GM19395 (cell line): ENCODE measurements around the gene UCP2.

ENCODE experiments used
- ATAC-seq: cut with Tn5 transposase; IDR thresholded peaks from one replicate; pipeline ENCODE4 v1.9.1; 2021; ENCODE audit warnings: mild to moderate bottlenecking, moderate library complexity; ENCODE audit not compliant: unreplicated experiment

UCP2 gene, protein sequence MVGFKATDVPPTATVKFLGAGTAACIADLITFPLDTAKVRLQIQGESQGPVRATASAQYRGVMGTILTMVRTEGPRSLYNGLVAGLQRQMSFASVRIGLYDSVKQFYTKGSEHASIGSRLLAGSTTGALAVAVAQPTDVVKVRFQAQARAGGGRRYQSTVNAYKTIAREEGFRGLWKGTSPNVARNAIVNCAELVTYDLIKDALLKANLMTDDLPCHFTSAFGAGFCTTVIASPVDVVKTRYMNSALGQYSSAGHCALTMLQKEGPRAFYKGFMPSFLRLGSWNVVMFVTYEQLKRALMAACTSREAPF

DNA sequence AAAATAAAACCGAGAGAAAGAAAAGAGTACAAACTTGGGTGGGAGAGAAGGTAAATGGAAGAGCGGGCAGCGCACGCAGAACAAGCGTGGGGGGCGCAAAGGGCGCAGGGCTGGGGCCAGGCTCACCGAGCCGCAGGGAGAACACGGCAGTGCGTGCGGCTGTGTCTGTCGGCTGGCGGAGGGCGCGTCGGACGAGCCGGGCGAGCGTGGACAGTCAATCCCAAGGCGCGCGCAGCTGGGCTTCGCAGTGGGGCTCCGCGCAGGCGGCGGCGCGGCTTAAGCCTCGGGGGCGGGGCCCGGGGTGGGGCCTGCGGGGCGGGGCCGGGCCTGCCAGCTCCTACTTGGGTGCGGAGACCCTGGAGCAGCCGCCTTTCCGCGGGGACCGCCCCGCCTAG is at the start of gene UCP2:
Gene UCP2, minus strand, starts transcription at position 249 of the 395 bp plus-strand sequence. CDS start 4,465 bp downstream, outside the sequence.
- ATAC-seq, result peak; percentile 58

DNA sequence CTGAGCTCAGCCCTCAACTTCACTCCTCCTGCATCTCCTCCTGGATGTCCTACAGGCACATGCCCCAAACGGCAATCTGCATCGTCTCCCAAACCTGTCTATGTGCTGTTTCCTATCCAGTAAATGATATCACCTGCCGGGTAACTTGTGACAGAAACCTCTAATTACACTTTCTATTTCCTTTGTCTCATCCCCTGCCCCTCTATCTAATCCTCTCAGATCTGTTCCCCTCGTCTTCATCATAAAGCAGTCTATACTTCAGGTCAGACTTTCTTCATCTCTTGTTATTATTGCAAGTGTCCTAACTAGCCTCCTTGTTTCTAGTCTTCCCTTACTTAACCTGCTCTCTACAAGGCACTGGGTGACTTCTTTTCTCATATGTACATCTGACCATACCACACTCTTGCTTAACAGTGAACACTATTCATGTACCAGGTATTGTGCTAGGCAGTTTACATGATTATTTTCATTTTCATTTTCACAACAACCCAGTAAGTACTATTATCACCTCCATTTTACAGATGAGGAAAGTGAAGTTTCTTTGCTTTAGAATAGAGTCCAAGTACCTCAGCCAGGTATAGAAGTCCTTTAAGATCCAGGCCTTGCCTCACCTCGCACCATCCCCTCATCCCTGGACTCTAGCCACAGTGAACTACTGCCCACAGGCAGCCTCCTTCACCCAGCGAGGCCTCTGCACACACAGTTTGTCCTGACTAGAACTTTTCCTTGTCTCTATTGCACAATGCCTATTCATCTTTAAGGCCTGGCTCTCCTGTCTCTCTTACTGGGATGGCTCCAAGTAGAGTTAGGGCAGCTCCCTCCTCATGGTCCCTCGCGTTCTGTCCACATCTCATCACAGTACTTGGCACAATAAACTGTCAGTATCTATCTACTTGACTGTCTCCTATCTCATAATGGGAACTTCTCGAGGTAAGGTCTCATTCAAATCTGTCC is 48.4 kb upstream of the UCP2 start:
- ATAC-seq, result no peak

DNA sequence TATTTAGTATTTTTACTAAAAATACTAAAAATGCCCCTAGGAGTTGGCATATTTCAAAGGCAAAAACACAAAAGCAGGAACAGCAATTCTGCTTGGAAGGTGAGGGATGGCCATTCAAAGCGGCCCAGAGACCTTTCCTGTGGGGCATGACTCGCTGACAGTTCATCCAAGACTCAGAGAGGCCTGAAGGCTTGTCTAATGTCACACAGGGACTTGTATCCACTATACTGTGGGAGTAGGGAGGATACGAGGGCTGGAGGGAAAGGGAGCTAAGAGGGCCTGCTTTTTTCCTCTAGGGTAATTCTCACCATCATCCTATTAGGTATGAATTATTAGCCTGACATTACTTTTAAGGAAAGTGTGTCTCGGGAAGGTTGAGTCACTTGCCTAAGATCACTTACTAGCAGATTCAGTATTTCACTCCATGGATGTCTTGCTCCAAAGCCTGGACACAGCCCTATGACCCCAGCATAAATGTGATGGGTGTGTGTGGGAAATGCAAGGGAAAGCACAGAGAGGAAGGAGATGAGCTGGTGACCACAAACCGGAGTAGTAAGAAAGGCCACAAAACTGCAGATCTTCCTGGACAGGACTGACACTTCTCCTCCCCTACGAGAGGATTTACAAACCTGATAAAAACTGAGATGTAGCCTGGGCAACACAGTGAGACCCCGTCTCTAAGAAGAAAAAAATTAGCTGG is 43.0 kb upstream of the UCP2 start:
- no peak for ATAC-seq

DNA sequence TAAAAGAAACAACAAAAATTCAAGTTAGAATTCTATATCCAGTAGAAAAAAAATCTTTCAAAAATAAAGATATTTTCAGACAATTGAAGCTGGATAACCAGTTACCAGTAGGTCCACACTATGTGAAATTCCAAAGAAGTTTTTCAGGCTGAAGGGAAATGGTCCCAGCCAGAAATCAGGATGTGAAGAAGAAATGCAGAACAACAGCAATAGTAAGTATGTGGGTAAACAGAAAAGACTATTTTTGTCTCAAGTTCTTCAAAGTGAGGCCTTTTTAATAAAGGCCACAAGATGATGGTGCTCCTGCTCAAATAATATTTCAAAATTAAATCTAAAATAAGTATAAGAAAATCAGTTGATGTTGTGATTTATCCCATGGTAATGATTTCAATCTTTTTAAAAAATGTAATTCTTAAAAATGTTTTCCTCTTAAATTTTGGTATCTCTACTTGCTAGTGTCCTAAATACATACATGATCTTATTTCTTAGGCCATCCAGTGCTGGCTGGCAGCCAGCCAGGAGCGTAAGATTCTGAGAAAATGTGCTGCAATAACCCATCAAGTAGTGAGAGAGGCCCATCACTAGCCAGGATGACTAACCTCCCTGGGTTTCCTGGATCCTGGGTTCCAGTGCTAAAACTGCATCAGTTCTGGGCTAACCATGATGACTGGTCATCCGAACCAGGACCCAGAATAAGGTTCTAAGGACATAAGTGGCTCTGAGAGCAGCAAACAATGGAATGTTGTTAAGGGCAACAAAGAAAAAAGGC is 41.8 kb upstream of the UCP2 start:
- no peak for ATAC-seq

DNA sequence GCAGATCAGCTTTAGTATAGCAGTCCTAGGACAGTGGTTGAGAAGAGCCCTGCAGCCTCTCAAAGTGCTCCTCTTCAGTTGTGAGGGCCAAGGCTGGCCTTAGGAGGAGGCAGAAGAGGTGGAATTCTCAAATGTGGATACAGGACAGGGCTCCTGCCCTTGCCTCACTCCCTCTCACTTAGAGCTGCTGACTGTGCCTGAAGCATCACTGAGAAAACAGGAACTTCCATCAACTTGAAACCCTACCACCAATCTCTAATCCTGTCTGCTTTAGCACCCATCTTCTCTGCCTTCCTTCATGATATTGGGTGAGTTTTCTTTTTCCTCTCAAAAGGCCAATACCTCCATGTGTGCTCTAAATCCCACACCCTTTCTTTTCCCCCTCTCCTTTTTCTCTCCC is 40.6 kb upstream of the UCP2 start:
- ATAC-seq, result no peak

DNA sequence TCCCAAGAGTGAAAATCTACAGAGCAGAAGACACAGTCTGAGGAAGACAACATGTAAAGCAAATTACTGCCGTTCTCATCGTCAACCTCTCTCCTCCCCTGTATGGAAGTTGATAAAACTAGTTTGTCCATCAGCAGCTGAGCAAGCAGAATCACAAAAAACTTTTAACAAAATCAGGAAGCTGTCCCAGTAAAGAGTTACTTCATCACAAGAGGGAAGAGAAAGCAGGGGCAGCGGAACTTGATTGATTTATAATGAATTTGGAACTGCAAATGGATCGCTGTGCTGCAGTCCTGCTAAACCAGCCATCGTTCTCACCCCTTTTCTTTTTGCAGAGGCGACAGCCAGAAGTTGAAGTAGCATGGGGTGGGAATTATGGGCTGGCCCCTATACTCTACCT is 39.9 kb upstream of the UCP2 start:
- no peak for ATAC-seq

DNA sequence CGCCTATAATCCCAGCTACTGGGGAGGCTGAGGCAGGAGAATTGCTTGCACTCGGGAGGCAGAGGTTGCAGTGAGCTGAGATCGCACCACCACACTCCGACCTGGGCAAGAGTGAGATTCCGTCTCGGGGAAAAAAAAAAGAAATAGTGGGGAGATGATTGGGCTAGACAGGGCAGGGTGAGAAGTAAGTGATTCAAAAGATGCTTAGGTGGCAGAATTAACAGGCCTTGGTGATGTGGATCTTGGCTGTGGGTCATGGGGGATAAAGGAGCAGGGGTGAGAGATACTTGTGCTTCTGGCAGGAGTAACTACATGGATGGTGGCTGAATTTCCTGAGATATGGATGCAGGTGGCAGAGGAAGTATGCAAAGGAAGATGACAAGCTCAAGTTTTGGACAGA is 39.4 kb upstream of the UCP2 start:
- ATAC-seq, result no peak

DNA sequence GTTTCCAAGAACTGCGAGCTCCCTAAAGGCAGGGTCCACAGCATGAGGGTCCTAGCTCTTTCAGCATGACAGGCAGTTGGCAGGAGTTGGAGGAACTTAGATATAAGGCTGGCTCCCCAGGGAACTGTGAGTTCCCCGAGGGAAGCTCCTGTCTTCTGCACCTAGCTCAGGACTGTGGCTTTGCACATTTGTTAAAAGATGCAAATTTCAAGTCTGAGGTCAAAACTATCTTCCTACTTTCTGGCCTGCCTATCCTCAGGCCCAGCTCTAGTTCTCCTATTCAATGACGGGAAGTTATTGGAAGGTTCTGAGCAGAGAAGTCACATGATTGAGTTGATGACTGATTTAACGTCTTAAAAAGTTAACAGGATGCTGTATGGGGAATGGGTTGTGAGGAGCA is 37.9 kb upstream of the UCP2 start:
- ATAC-seq, result no peak

DNA sequence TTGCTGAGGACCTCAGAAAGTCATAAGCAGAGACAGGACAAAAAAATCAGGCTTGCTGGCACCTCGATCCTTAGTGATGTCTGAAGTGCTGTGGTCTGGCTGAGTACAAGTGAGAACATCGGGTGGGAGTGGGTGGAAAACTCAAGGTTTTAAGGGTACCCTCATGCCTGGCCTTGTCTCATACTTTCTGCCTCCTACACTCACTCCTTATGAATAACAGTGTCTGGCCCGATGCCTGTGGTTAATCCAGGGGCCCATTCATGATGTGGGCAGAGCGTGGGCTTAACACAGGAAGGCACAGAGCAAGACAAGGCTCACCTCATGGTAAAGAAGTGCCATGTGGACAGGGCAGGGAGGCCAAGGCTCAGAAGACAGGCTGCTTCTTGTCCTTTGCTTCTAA is 37.2 kb upstream of the UCP2 start:
- no peak for ATAC-seq

DNA sequence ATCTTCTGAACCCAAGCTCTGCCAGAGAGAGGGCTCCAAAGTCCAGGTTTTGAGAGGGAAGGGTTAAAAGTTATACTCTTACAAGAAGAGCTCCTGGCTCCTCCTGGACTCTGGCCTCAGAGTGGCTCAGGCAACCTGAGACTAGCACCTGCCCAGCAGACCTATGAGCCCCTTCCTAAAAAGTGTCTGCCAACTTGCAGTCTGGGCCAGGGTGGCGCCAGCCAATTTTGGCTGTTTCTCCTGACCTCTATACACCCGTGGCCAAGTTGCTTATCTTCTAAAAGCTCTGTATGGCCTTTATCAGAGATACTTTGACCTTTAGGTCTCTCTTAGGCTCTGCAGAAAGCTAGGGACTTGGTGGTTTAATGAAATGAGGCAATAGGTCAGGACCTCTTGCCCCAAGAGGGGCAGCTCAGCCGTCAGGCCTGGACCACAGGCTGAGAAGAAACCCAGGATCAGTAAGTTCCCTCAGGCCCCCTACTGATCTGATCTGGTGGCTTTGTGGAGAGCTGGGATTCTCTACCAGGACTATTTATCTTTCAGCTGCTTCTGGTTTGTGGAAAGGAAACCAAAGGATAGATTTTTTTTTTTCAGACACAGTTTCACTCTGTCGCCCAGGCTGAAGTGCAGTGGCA is 36.6 kb upstream of the UCP2 start:
- ATAC-seq, result no peak

DNA sequence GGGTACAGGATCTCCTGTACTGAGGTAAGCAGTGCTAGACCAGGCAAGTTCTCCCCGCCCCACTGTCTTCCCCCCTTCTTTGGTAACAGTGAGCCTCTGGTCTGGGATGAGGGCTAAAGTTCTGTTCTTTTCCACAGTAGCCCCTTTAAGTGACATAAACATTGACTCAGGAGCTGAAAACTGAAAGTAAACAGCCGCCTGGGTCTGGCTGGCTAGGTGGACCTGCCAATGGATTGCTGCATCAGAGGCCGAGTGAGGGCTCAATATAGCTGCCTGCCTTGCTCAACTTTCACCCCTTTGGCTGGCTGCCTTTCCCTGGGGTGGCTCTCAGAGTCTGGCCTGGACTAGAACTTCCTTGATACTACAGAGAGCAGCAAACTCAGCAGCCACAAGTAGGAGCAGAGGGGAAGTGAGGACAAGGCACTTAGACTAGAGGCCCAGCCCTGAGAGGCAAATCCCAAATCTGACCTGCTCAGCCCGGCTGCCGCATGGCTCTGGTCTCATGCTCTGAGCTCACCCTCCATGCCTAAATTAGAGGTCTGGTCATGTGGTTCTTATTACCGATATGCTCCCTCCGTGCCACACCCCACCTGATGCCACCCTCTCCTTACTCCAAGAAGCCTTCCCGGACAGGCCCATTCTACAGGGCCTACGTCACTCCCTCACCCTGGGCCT is 35.8 kb upstream of the UCP2 start:
- ATAC-seq, result no peak

DNA sequence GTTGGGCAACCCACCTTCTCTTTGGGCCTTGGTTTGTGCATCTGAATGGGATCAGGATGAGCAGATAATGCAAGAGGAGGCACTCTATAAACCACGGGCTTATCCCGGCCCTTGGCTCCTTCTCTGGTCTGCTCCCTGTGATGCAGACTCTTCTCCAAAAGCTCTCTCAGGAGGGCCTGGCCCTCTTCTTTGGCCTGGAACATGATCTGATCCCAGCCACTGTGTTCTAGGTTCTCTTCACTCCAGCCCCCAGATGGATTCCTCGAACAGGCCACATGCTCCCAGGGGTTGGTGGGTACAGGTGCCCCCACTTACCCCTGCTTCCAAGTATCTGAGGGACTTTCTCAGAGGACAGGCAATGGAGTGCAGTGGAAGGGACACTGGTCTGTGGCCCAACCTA is 35.0 kb upstream of the UCP2 start:
- no peak for ATAC-seq

DNA sequence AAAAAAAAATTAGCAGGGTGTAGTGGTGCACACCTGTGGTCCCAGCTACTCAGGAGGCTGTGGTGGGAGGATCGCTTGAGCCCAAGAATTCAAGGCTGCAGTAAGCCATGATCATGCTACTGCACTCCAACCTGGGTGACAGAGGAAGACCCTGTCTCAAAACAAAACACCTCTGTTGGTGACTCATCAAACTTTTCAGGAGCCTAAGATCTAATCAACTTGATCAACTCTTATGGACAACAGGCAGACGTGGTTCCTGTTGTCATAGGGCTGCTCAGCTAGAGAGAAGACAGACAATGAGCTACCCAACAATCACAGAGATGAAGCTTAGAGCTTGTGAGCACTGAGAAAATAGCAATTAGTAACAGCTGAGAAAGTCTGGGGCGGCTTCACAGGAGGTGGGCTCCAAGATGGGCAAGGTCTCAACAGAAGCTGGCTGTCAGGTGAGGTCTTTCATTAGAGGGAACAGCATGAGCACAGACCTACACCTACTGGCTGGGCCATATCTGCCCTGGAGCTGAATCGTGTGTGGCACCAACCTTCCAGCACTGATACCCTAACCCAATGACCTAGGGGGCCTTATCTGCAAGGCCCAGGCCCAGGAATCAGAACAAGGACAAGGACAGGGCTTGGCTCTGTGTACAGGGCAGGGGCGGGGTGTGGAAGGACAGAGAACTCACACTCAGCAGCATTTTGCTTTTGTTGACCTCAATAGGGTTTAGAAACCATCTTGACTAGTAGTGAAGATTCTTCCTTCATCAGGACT is 33.5 kb upstream of the UCP2 start:
- no peak for ATAC-seq

DNA sequence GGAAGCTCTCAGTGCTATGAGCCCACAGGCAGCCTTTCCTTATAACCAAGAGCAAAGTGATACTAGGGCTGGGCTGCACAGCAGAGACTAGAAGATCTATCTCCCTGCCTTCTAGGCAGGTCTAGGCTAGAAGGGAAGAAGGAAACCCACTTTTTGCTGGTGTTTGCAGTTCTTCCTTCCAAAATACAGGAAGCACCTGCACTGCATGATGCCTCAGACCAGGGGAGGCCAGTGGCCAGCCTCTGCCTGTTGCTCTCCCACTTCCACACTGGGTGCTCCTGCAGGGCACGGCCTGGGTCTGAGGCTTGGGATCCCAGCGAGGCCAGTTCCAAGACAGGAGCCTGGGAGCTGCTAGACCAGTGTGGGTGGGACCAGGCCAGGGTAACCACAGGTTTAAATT is 32.2 kb upstream of the UCP2 start:
- no peak for ATAC-seq

DNA sequence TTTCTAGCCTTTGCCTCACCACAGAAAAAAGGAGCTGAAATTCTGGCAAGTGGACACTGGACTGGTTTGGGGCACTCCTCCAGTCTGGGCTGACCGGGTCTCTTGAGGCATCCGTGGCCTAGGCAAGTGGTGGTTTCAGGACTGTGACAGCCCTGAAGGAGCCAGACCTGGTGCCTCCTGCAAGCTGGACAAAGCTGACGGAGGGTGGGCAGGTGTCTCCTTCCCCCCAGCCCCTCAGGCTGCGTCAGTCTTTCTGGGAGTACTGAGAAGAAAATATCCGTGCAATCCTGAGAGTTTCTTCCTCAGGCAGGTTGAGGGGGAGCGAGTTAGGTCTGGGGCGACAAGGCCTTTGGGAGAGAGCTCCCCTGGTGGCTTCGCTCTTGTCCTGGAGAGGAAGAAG is 30.5 kb upstream of the UCP2 start:
- ATAC-seq, result no peak

DNA sequence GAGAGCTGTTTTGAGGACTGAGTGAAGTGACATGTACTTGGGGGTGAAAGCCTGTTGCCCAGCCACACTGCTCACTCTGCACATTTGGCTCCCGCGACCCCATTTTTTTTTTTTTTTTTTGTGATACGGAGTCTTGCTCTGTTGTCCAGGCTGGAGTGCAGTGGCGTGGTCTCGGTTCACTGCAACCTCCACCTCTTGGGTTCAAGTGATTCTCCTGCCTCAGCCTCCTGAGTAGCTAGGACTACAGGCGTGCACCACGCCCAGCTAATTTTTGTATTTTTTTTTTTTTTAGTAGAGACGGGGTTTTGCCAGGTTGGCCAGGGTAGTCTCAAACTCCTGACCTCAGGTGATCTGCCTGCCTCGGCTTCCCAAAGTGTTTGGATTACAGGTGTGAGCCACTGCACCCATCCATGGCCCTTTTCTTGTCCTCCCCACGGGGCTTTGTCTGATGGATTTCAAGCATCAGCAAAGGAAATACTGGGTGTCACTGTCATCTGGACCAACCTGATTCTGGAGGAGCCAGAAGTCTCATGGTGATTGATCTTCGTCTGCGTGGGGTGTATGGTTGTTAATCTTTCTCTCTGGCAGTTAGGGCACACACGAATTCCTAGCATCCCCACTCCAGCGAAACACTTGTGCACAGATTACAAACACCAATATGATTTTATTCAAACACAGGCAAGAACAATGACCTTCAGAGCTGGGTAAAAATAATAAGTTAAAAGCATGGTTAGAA is 29.6 kb upstream of the UCP2 start:
- no peak for ATAC-seq

DNA sequence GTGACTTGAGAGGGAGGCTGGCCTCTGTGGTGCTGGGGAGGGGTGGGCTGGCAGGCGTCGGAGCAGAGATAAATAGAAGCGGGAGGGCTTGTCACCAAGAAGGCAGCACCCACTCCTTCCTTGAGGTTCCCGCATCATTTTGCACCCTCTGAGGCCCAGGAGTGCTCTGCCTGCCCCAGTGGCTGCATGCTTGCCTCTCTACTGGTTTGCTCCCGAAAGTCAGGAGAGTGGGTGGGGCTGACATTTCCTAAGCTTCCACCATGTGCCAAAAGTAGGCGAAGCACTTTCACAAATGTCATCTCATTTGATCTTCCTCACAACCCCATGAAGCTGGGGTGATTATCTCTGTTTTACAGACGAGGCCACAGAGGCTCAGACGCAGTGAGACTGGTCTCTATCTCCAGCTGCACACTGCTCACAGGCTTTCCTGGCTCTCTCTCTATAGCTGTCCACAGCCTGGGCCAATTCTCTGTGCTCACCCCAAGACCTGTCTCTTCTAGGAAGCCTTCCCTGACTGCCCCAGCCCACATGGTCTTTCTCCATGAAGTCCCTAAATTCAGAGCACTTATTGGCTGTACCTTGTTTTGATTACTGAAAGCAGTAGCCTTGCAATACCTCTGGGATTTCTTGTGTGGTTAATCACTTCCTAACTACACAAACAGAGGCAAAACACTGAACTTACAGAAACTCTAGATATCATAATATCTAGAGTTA is 28.9 kb upstream of the UCP2 start:
- ATAC-seq, result peak; percentile 81
